PFSK-1 (cell line): ENCODE results near the gene HCAR1.

Source experiments
- POLR2AphosphoS5 ChIP-seq: IDR thresholded peaks from 2 replicates; pipeline ENCODE4 v1.6.1; 2012; ENCODE audit warnings: low read depth, mild to moderate bottlenecking, control low read depth, low read length, moderate library complexity
- TAF1 ChIP-seq: IDR thresholded peaks from 2 replicates; pipeline ENCODE4 v1.6.1; 2012; ENCODE audit warnings: low read length, control low read depth, borderline replicate concordance; ENCODE audit not compliant: insufficient read depth

GRCh38 chr12:122747224-122748135 is 16.8 kb upstream of the HCAR1 start:
- TF ChIP-seq TAF1 (no peak), POLR2AphosphoS5 (no peak)
